ENCODE measurements around the gene LMLN.
"Not testable (repeated sequence)": the region's sequence is repeated elsewhere in the genome, so short reads cannot be mapped to it uniquely, and the experiment has no call there.

LMLN gene

GRCh38 chr3:197956626-197956988 lies 3.4 kb upstream of the LMLN start:
- no peak for DNase-seq (ENCODE audit: low read depth in 1 of 2, low spot score in 1 of 2)

GRCh38 chr3:197957790-197958133 lies 2.3 kb upstream of the LMLN start:
- no peak for DNase-seq (ENCODE audit: low read depth in 1 of 2, low spot score in 1 of 2)

GRCh38 chr3:197958346-197958745 lies 1.7 kb upstream of the LMLN start:
- no peak for DNase-seq (ENCODE audit: low read depth in 1 of 2, low spot score in 1 of 2)

- DNase-seq (ENCODE audit: low read depth in 1 of 2, low spot score in 1 of 2), result not testable (repeated sequence)
Observed at GRCh38 chr3:197958848-197959247, 1.2 kb upstream of the LMLN start.

GRCh38 chr3:197959500-197959890 lies 522 bp upstream of the LMLN start:
- no peak for DNase-seq (ENCODE audit: low read depth in 1 of 2, low spot score in 1 of 2)

GRCh38 chr3:197960694-197961581 lies 921 bp downstream of the LMLN start:
- DNase-seq (ENCODE audit: low read depth in 1 of 2, low spot score in 1 of 2), result no peak

GRCh38 chr3:197961582-197961945 lies 1.5 kb downstream of the LMLN start:
- DNase-seq (ENCODE audit: low read depth in 1 of 2, low spot score in 1 of 2), result no peak

GRCh38 chr3:197963019-197963637 lies 3.1 kb downstream of the LMLN start:
- DNase-seq (ENCODE audit: low read depth in 1 of 2, low spot score in 1 of 2), result no peak

- not testable (repeated sequence) for DNase-seq (ENCODE audit: low read depth in 1 of 2, low spot score in 1 of 2)
Observed at GRCh38 chr3:197967337-197967989, 7.4 kb downstream of the LMLN start.

- no peak for DNase-seq (ENCODE audit: low read depth in 1 of 2, low spot score in 1 of 2)
Observed at GRCh38 chr3:197970588-197970987, 10.6 kb downstream of the LMLN start.

GRCh38 chr3:197974016-197974415 lies 14.0 kb downstream of the LMLN start:
- no peak for DNase-seq (ENCODE audit: low read depth in 1 of 2, low spot score in 1 of 2)

- no peak for DNase-seq (ENCODE audit: low read depth in 1 of 2, low spot score in 1 of 2)
Observed at GRCh38 chr3:197975311-197975710, 15.3 kb downstream of the LMLN start.

- no peak for DNase-seq (ENCODE audit: low read depth in 1 of 2, low spot score in 1 of 2)
Observed at GRCh38 chr3:197983076-197983475, 23.1 kb downstream of the LMLN start.

GRCh38 chr3:197989651-197990050 lies 29.6 kb downstream of the LMLN start:
- DNase-seq (ENCODE audit: low read depth in 1 of 2, low spot score in 1 of 2), result no peak

- DNase-seq (ENCODE audit: low read depth in 1 of 2, low spot score in 1 of 2), result no peak
Observed at GRCh38 chr3:197994736-197995135, 34.7 kb downstream of the LMLN start.

GRCh38 chr3:197996855-197997254 lies 36.8 kb downstream of the LMLN start:
- no peak for DNase-seq (ENCODE audit: low read depth in 1 of 2, low spot score in 1 of 2)

GRCh38 chr3:197997936-197998335 lies 37.9 kb downstream of the LMLN start:
- no peak for DNase-seq (ENCODE audit: low read depth in 1 of 2, low spot score in 1 of 2)

- no peak for DNase-seq (ENCODE audit: low read depth in 1 of 2, low spot score in 1 of 2)
Observed at GRCh38 chr3:198017090-198017489, 57.1 kb downstream of the LMLN start.

- no peak for DNase-seq (ENCODE audit: low read depth in 1 of 2, low spot score in 1 of 2)
Observed at GRCh38 chr3:198018416-198018815, 58.4 kb downstream of the LMLN start.

- DNase-seq (ENCODE audit: low read depth in 1 of 2, low spot score in 1 of 2), result no peak
Observed at GRCh38 chr3:198019115-198019514, 59.1 kb downstream of the LMLN start.

- no peak for DNase-seq (ENCODE audit: low read depth in 1 of 2, low spot score in 1 of 2)
Observed at GRCh38 chr3:198021320-198021719, 61.3 kb downstream of the LMLN start.

- no peak for DNase-seq (ENCODE audit: low read depth in 1 of 2, low spot score in 1 of 2)
Observed at GRCh38 chr3:198022604-198023003, 62.6 kb downstream of the LMLN start.

All from stimulated activated CD4-positive, alpha-beta T cell treated with anti-CD3 and anti-CD28 coated beads, Interleukin-15, amount 100 ng/mL, for 1 hour (primary cell).